CD4-positive, CD25-positive, alpha-beta regulatory T cell (primary cell): ENCODE results near the gene NTN1. TPM values are rescaled to one million over a fixed set of nuclear protein-coding genes. Genes with fewer than 3 reads are reported as not detected.

ENCODE experiments used
- ATAC-seq, 2 donors: fragments of 150-1000 bp; cut with Tn5 transposase; one replicate each; pipeline ENCODE4 v1.10.0; 2021; ENCODE audit warnings: low read depth in 2 of 2, moderate number of reproducible peaks in 2 of 2, moderate library complexity in 1 of 2
- DNase-seq, 3 donors: peaks; one replicate each; pipeline versions ENCODE4 v3.0.0 to v3.0.0-alpha.2; 2012 to 2022; ENCODE audit warnings: mixed read lengths in 1 of 3
- H3K27ac ChIP-seq: one replicate; pipeline ENCODE4 v1.7.0; 2013; ENCODE audit warnings: mild to moderate bottlenecking, low read length; ENCODE audit not compliant: insufficient read depth, poor library complexity, severe bottlenecking
- H3K27me3 ChIP-seq: one replicate; pipeline ENCODE4 v1.7.0; 2013; ENCODE audit warnings: low read length; ENCODE audit not compliant: control insufficient read depth, insufficient read depth
- H3K36me3 ChIP-seq: one replicate; pipeline ENCODE4 v1.7.0; 2013; ENCODE audit warnings: mild to moderate bottlenecking, low read length, moderate library complexity; ENCODE audit not compliant: control insufficient read depth, insufficient read depth
- H3K4me1 ChIP-seq: 2 replicates; pipeline ENCODE4 v1.7.0; 2013; ENCODE audit warnings: mild to moderate bottlenecking, low read length; ENCODE audit not compliant: insufficient read depth, control insufficient read depth, poor library complexity, severe bottlenecking
- H3K4me3 ChIP-seq: one replicate; pipeline ENCODE4 v1.7.0; 2013; ENCODE audit warnings: low read depth, mild to moderate bottlenecking, low read length, moderate library complexity
- H3K9me3 ChIP-seq, 2 experiments: 1 replicate in 1 of 2; 2 replicates in 1 of 2; pipeline ENCODE4 v1.7.0; 2013; ENCODE audit warnings: low read length in 2 of 2, mild to moderate bottlenecking in 1 of 2, moderate library complexity in 1 of 2; ENCODE audit not compliant: control insufficient read depth in 2 of 2
- H3K27ac Mint-ChIP-seq, 3 donors: one replicate each; pipeline ENCODE4 v1.8.0; 2020 to 2022; ENCODE audit warnings: mild to moderate bottlenecking in 3 of 3, mixed read lengths in 3 of 3, moderate library complexity in 2 of 3
- H3K27me3 Mint-ChIP-seq: one replicate; pipeline ENCODE4 v1.8.0; 2022; ENCODE audit warnings: mild to moderate bottlenecking, mixed read lengths
- H3K36me3 Mint-ChIP-seq: one replicate; pipeline ENCODE4 v1.8.0; 2020; ENCODE audit warnings: mixed read lengths
- H3K4me1 Mint-ChIP-seq, 4 donors: one replicate each; pipeline ENCODE4 v1.8.0; 2020 to 2022; ENCODE audit warnings: mixed read lengths in 4 of 4, mild to moderate bottlenecking in 1 of 4
- H3K4me3 Mint-ChIP-seq, 4 donors: one replicate each; pipeline ENCODE4 v1.8.0; 2020 to 2022; ENCODE audit warnings: mild to moderate bottlenecking in 4 of 4, mixed read lengths in 4 of 4, moderate library complexity in 3 of 4
- H3K9me3 Mint-ChIP-seq, 7 donors: one replicate each; pipeline ENCODE4 v1.8.0; 2020 to 2022; ENCODE audit warnings: mixed read lengths in 7 of 7, mild to moderate bottlenecking in 3 of 7, moderate library complexity in 2 of 7
- polyA plus RNA-seq, 4 donors: library from polyadenylated mRNA; unstranded; fragments of 300-500 nt; fragmentation: Illumina TruSeq; gene quantifications; one replicate each; pipeline ENCODE4 v1.2.3, GENCODE V29; 2021
- total RNA-seq: library from RNA; stranded (reverse); gene quantifications from one replicate; pipeline ENCODE4 v1.2.3, GENCODE V29; 2022

NTN1 gene
- total and polyA plus RNA-seq, 5 donors from 2014 or later = 0.03 TPM; not detected in 4

DNA sequence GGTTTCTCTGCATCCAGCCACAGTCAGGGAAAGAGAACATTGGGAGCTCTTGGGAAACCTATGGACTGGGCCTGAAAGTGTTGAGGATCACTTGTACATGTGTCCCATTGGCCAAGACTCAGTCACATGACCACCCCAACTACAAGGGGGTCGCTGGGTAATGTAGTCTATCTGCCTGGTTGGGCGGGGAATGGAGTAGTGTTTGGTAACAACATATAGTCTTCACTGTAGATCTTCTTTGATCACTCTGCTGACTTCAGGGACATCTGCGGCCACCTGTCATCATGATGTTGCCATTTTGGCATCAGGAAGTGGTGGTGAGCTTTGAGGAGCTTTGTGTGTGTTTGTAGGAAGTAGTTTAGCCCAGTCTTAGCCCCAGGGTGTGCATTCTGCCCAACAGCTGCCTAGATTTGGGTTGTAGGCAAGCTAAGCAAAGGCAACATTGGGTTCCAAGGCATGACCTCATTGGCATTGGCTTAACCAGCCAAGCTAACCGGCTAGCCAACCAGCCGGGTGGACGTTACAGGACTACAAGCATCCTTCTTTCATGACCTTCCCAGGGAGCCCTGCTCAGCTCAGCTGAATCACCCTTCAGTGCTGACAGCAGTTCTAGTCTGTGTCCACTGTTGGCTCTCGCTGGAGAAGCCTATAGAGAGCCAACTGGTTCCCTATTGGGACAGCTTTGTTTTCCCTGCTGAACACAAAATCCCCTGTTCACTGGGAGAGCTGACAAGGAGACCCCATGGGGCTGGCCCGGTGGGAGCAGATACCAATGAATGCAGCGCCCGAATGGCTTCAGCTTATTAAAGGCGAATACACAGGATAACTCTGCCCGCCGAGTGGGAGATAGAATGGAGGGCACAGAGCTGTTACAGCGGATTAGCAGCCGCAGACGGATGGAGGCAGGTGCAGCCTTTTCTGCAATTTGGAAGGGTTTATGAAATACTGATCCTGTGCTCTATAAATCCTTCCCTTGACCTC is 178.6 kb downstream of the NTN1 start:
- H3K9me3 Mint-ChIP-seq = peaks cover 0 to 5% (median 0%) of the 10 kb centered on the region in 7 donors
- ATAC-seq (no peak), DNase-seq (no peak)
- Histone ChIP-seq H3K4me3 (no peak overlapping the region), H3K4me1 (no peaks in the 10 kb centered on the region), H3K27ac (no peak overlapping the region), H3K36me3 (no peaks in the 10 kb centered on the region), H3K27me3 (no peaks in the 10 kb centered on the region), H3K9me3 (no peaks in the 10 kb centered on the region)
- no peak overlapping the region for H3K27ac Mint-ChIP-seq
- no peak overlapping the region for H3K4me3 Mint-ChIP-seq
- H3K27me3 Mint-ChIP-seq = peaks cover 20% of the 10 kb centered on the region
- H3K4me1 Mint-ChIP-seq = peaks cover 0 to 2% (median under 1%) of the 10 kb centered on the region in 4 donors
- H3K36me3 Mint-ChIP-seq = no peaks in the 10 kb centered on the region

DNA sequence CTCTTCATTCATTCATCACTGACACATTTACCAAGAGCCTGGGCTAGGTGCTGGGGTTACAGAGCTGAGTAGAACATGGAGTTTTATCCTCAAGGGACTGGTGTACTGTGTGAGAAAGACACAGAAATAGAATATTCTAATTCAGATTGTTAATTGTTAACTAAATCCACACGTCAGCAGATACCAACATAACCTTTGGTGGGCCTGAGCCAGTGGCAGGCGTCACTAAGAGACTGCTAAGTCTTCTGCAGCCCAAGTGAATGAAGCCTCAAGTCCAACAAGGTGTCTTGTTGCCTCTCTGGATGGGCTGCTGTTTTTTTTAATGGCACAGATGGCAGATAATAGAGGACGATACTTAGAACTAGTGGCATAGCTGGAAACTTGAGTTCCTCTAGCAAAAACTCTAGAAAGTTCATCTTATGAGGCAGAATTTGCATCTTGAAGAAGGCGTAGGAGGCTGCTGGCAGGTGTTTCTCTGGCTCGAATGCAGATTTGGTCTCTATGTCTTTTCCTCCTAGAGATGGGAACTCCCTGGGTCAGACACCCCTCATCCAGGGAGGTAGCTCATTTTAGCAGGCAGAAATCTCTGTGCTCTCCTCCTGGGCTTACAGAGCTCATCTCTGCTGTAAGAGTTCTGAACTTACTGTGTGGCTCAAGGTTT is 179.5 kb downstream of the NTN1 start:
- Histone ChIP-seq H3K27ac (no peak overlapping the region), H3K9me3 (no peaks in the 10 kb centered on the region), H3K27me3 (no peaks in the 10 kb centered on the region), H3K4me3 (no peak overlapping the region), H3K4me1 (no peaks in the 10 kb centered on the region), H3K36me3 (no peaks in the 10 kb centered on the region)
- DNase-seq = no peak
- H3K4me3 Mint-ChIP-seq = no peak overlapping the region
- peaks cover 0 to 5% (median 0%) of the 10 kb centered on the region in 7 donors for H3K9me3 Mint-ChIP-seq
- H3K27me3 Mint-ChIP-seq = peaks cover 20% of the 10 kb centered on the region
- no peaks in the 10 kb centered on the region for H3K36me3 Mint-ChIP-seq
- peaks cover 0 to 2% (median under 1%) of the 10 kb centered on the region in 4 donors for H3K4me1 Mint-ChIP-seq
- ATAC-seq = no peak
- H3K27ac Mint-ChIP-seq = no peak overlapping the region

DNA sequence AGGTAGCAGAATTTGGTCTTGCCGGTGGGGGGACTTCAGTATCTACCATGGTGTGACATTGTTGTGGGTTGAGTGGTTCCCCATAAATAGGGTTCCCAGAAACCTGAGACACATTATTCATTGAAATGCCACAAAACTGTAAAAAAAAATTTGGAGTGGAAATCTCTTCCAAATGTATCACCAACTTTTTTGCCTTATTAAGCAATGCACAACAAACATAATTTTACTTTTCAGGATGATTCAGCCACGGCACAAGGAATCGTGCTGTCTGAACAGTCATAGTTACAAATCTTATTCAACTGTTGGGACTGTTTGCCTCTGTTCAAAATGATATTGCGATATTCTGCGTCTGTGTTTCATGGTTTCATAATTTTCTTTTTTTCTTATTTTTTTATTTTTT is 181.2 kb downstream of the NTN1 start:
- no peaks in the 10 kb centered on the region for H3K36me3 Mint-ChIP-seq
- no peaks in the 10 kb centered on the region for H3K9me3 ChIP-seq
- no peaks in the 10 kb centered on the region for H3K27me3 ChIP-seq
- no peaks in the 10 kb centered on the region for H3K36me3 ChIP-seq
- H3K27ac ChIP-seq = no peak overlapping the region
- H3K9me3 Mint-ChIP-seq = peaks cover 0 to 5% (median 0%) of the 10 kb centered on the region in 7 donors
- H3K4me1 ChIP-seq = no peaks in the 10 kb centered on the region
- DNase-seq = no peak
- no peak for ATAC-seq
- H3K27ac Mint-ChIP-seq = no peak overlapping the region
- H3K4me3 Mint-ChIP-seq = no peak overlapping the region
- peaks cover 0 to 2% (median under 1%) of the 10 kb centered on the region in 4 donors for H3K4me1 Mint-ChIP-seq
- no peak overlapping the region for H3K4me3 ChIP-seq
- peaks cover 14% of the 10 kb centered on the region for H3K27me3 Mint-ChIP-seq

DNA sequence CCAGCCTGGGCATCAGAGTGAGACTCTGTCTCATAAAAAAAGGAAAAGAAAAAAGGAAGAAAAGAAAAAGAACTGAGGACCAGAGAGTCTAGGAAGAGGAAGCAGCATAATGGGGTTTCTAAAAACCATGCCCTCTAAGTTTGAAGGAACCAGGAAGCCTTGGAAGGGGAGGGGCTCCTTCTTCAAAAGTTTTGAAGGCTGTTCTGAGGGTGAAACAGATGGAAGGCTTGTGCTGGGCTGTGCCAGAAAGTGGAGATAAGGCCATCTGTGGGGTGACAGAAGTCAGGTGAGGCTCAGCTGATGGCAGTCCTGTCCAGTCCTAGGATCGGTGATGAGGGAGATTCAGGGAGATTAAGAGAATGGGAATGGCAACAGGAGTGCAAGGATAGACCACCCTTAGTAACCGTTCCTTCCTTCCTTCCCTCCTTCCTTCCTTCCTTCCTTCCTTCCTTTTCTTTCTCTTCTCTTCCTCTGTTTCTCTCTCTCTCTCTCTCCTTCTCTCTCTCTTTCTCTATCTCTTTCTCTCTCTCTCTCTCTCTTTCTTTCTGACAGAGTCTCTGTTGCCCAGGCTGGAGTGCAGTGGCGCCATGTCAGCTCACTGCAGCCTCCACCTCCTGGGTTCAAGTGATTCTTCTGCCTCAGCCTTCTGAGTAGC is 182.6 kb downstream of the NTN1 start:
- Mint-ChIP-seq H3K36me3 (no peaks in the 10 kb centered on the region), H3K9me3 (peaks cover 0 to 5% (median 0%) of the 10 kb centered on the region in 7 donors), H3K27ac (no peak overlapping the region), H3K4me3 (no peak overlapping the region), H3K27me3 (peaks cover 11% of the 10 kb centered on the region), H3K4me1 (peaks cover 0 to 2% (median under 1%) of the 10 kb centered on the region in 4 donors)
- no peaks in the 10 kb centered on the region for H3K36me3 ChIP-seq
- no peaks in the 10 kb centered on the region for H3K4me1 ChIP-seq
- no peak overlapping the region for H3K27ac ChIP-seq
- DNase-seq = no peak
- no peak for ATAC-seq
- H3K27me3 ChIP-seq = no peaks in the 10 kb centered on the region
- H3K4me3 ChIP-seq = no peak overlapping the region
- no peaks in the 10 kb centered on the region for H3K9me3 ChIP-seq

DNA sequence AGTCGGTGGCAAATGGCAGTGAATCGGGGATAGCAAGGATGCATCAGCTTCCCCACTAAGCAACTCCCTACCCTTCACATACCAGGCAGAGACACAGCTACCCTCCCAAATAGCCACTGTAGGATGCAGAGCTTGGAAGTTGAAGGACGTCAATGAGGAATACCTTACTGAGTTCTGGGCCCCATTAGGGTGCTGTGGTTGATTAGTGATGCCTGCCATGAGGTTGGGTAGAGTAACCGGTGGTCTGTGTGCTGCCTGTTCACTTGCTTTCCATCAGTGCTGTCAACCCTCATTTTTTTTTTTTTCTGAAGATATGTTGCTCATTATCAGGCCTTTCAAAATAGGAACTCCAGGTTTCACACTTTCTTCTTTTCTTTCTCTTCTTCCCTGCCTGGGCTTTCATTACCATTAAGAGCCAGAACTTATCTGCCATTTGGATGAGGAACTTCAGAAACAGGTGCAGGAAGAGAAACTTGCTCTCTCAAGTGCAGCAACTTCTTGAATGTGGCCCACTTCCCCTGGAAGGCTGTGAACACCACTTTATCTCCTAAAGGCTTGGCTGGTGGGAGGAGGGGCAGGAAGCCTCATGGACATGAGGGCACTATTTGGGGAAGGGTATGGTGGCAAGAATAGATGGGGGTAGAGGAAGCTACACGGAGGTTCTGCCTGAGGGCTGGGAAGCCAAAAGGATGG is 183.5 kb downstream of the NTN1 start:
- Histone ChIP-seq H3K27me3 (no peaks in the 10 kb centered on the region), H3K4me1 (no peaks in the 10 kb centered on the region), H3K9me3 (no peaks in the 10 kb centered on the region), H3K27ac (no peak overlapping the region), H3K36me3 (no peaks in the 10 kb centered on the region), H3K4me3 (no peak overlapping the region)
- peaks cover 0 to 2% (median under 1%) of the 10 kb centered on the region in 4 donors for H3K4me1 Mint-ChIP-seq
- H3K4me3 Mint-ChIP-seq = no peak overlapping the region
- no peak overlapping the region for H3K27ac Mint-ChIP-seq
- H3K27me3 Mint-ChIP-seq = peaks cover 11% of the 10 kb centered on the region
- ATAC-seq (no peak), DNase-seq (no peak)
- peaks cover 0 to 4% (median 0%) of the 10 kb centered on the region in 7 donors for H3K9me3 Mint-ChIP-seq
- no peaks in the 10 kb centered on the region for H3K36me3 Mint-ChIP-seq

DNA sequence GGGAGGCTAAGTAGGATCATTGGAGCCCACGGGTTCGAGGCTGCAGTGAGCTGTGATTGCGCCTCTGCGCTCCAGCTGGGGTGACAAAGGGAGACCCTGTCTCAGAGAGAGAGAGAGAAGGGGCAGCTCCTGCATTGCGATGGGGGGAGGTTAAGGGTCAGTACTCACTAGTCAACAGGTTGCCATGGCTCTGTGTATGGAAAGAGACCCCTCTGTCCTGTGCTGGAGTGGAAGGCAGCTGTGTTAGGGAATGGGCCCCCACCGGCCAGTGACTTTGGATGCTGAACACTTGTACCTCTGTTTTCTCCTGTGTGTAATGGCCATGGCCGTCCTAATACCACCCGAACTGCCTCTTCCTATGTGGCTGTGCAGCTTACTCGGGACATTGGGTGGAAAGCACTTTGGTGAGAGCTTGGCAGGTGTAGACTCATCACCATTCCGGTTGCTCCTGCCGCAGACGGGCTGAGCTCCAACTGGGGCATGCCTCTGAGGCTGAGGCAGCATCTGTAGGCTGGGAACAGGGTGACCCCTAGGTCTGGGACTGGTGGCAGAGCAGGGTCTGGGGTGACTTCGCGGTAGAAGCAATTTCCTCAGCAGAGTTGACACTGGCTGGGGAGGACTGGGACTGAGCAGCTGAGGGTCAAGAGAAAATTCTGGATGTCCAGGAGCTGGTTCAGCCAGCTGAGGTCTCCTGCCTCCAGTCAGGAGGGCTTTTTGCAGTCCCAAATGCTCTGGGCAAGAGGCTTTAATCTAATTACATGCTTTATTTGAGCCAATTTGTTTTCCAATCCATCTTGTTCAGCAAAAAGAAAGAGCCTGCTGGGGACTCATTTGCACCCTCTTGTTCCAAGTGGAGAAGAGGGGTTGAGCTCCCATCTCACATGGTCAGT is 184.5 kb downstream of the NTN1 start:
- DNase-seq (no peak), ATAC-seq (no peak)
- H3K27me3 Mint-ChIP-seq = peaks cover 11% of the 10 kb centered on the region
- H3K27ac ChIP-seq = no peak overlapping the region
- no peaks in the 10 kb centered on the region for H3K36me3 Mint-ChIP-seq
- H3K4me3 Mint-ChIP-seq = no peak overlapping the region
- H3K27me3 ChIP-seq = no peaks in the 10 kb centered on the region
- H3K4me1 ChIP-seq = no peaks in the 10 kb centered on the region
- peaks cover 0 to 2% (median 0%) of the 10 kb centered on the region in 7 donors for H3K9me3 Mint-ChIP-seq
- H3K4me1 Mint-ChIP-seq = peaks cover 0 to 2% (median under 1%) of the 10 kb centered on the region in 4 donors
- no peaks in the 10 kb centered on the region for H3K36me3 ChIP-seq
- H3K9me3 ChIP-seq = no peaks in the 10 kb centered on the region
- no peak overlapping the region for H3K4me3 ChIP-seq
- no peak overlapping the region for H3K27ac Mint-ChIP-seq
